GM12878 (cell line): ENCODE results near the gene HSP90AB1. TPM values are rescaled to one million over a fixed set of nuclear protein-coding genes. Genes with fewer than 3 reads are reported as not detected.

ENCODE experiments used
- ATAC-seq: fragments of 200-7000 bp; cut with Tn5 transposase; 3 replicates; pipeline ENCODE4 v1.9.1; 2020; ENCODE audit warnings: mild to moderate bottlenecking, moderate library complexity
- BruUV-seq: library from RNA; stranded (reverse); fragments of 400-500 nt; replicated peaks from 2 replicates; lab custom pipeline; 2021; lab: Mats Ljungman, UMichigan
- CTCF ChIA-PET: fragments of 300-600 bp; sonication (Branson Sonifier 250); formaldehyde crosslinking; extraction: SDS; loops from one replicate; lab custom pipeline; 2021; ENCODE audit warnings: inconsistent platforms; lab: Yijun Ruan, JAX
- POLR2A ChIA-PET: fragments of 350-600 bp; formaldehyde crosslinking; extraction: SDS; loops from one replicate; lab custom pipeline; 2021; ENCODE audit warnings: inconsistent platforms; lab: Charles Lee
- RAD21 ChIA-PET: fragments of 300-600 bp; sonication (Branson Sonifier 250); formaldehyde crosslinking; loops from one replicate; lab custom pipeline; 2023; ENCODE audit warnings: antibody characterized with exemption; ENCODE audit not compliant: unreplicated experiment; lab: Charles Lee
- SMC1A ChIA-PET: fragments of 300-600 bp; sonication (Branson Sonifier 250); formaldehyde crosslinking; loops from one replicate; lab custom pipeline; 2023; ENCODE audit not compliant: unreplicated experiment, uncharacterized antibody; lab: Charles Lee
- DNase-seq: peaks from one replicate; pipeline ENCODE4 v3.0.0-alpha.2; 2011; ENCODE audit warnings: low read depth, low spot score
- FAIRE-seq: peaks from 3 replicates; lab custom pipeline; 2011; peaks lifted over from hg19 to GRCh38; lab: Jason Lieb, UNC
- H2AFZ ChIP-seq: 2 replicates; pipeline ENCODE4 v1.6.0; 2011; ENCODE audit warnings: low read depth, low read length, control low read depth; ENCODE audit not compliant: control insufficient read depth
- H3K27ac ChIP-seq: 2 replicates; pipeline ENCODE4 v1.5.1; 2011; ENCODE audit warnings: control low read depth; ENCODE audit not compliant: control insufficient read depth, insufficient read depth
- H3K27me3 ChIP-seq, 2 experiments: replicated peaks in 1 of 2; 2 replicates each; pipeline versions ENCODE4 v1.6.0 to v1.6.1; 2011; ENCODE audit warnings: low read length in 1 of 2; ENCODE audit not compliant: control insufficient read depth in 2 of 2, insufficient read depth in 2 of 2
- H3K36me3 ChIP-seq, 2 experiments: 2 replicates each; pipeline ENCODE4 v1.5.1; 2011; ENCODE audit warnings: low read length in 1 of 2; ENCODE audit not compliant: control insufficient read depth in 2 of 2, insufficient read depth in 2 of 2
- H3K4me1 ChIP-seq: 2 replicates; pipeline ENCODE4 v1.6.1; 2011; ENCODE audit warnings: mild to moderate bottlenecking, low read length, moderate library complexity, mixed read lengths; ENCODE audit not compliant: control insufficient read depth, insufficient read depth
- H3K4me2 ChIP-seq: 2 replicates; pipeline ENCODE4 v1.6.0; 2011; ENCODE audit warnings: control low read depth; ENCODE audit not compliant: control insufficient read depth, insufficient read depth
- H3K4me3 ChIP-seq: fragments of 200-600 bp; sonication (generic); 2 replicates; pipeline ENCODE4 v1.5.1; 2016
- H3K79me2 ChIP-seq: 2 replicates; pipeline ENCODE4 v1.6.0; 2011; ENCODE audit warnings: low read length; ENCODE audit not compliant: control insufficient read depth, insufficient read depth
- H3K9ac ChIP-seq: 2 replicates; pipeline ENCODE4 v1.8.0; 2011; ENCODE audit warnings: low read length, control low read depth, mixed read lengths; ENCODE audit not compliant: control insufficient read depth, insufficient read depth
- H3K9me3 ChIP-seq: replicated peaks from 3 replicates; pipeline ENCODE4 v1.5.1; 2011; ENCODE audit warnings: mild to moderate bottlenecking, low read length; ENCODE audit not compliant: control insufficient read depth, insufficient read depth
- H4K20me1 ChIP-seq: 2 replicates; pipeline ENCODE4 v1.6.0; 2011; ENCODE audit not compliant: control insufficient read depth, insufficient read depth
- ATF2 ChIP-seq: IDR thresholded peaks from 2 replicates; pipeline ENCODE4 v1.6.1; 2012; ENCODE audit warnings: low read length, inconsistent platforms
- ATF7 ChIP-seq: fragments of 450-650 bp; IDR thresholded peaks from 2 replicates; pipeline ENCODE4 v1.6.1; 2016; ENCODE audit warnings: low read depth, mild to moderate bottlenecking
- BCL3 ChIP-seq: IDR thresholded peaks from 2 replicates; pipeline ENCODE4 v1.6.1; 2011; ENCODE audit warnings: borderline replicate concordance, low read depth, mild to moderate bottlenecking, moderate library complexity, low read length; ENCODE audit not compliant: insufficient read depth, poor library complexity, severe bottlenecking
- CBX3 ChIP-seq: fragments of 200-600 bp; sonication (generic); IDR thresholded peaks from 2 replicates; pipeline ENCODE4 v1.6.1; 2016; ENCODE audit warnings: low read depth, borderline replicate concordance
- CHD2 ChIP-seq: IDR thresholded peaks from 2 replicates; pipeline ENCODE4 v1.6.1; 2011; ENCODE audit warnings: low read depth, low read length, improper control_type of control experiment, borderline replicate concordance
- DPF2 ChIP-seq: fragments of 450-650 bp; IDR thresholded peaks from 2 replicates; pipeline ENCODE4 v1.6.1; 2017; ENCODE audit warnings: mild to moderate bottlenecking
- ESRRA ChIP-seq: IDR thresholded peaks from 2 replicates; pipeline ENCODE4 v1.6.1; 2012; ENCODE audit warnings: mild to moderate bottlenecking, low read length, improper control_type of control experiment
- FOXM1 ChIP-seq: IDR thresholded peaks from 2 replicates; pipeline ENCODE4 v1.6.1; 2012; ENCODE audit warnings: low read depth, mild to moderate bottlenecking, inconsistent platforms, low read length, moderate library complexity
- KAT2A ChIP-seq: conservative IDR thresholded peaks from 2 replicates; pipeline ENCODE4 v1.6.1; 2011; ENCODE audit warnings: low read depth, low read length; ENCODE audit not compliant: control insufficient read depth
- MYC ChIP-seq: IDR thresholded peaks from 2 replicates; pipeline ENCODE4 v1.6.1; 2011; ENCODE audit warnings: mild to moderate bottlenecking, low read length, moderate library complexity, inconsistent platforms; ENCODE audit not compliant: insufficient read depth, insufficient replicate concordance, insufficient read length, severe bottlenecking
- PAX5 ChIP-seq: IDR thresholded peaks from 2 replicates; pipeline ENCODE4 v1.6.1; 2011; ENCODE audit warnings: low read depth, low read length, borderline replicate concordance
- SRF ChIP-seq, 2 experiments: IDR thresholded peaks; 2 replicates each; pipeline ENCODE4 v1.6.1; 2011; ENCODE audit warnings: low read depth in 2 of 2, low read length in 2 of 2, mild to moderate bottlenecking in 1 of 2, moderate library complexity in 1 of 2
- TCF12 ChIP-seq: IDR thresholded peaks from 2 replicates; pipeline ENCODE4 v1.6.1; 2011; ENCODE audit warnings: low read depth, mild to moderate bottlenecking, low read length
- YY1 ChIP-seq: IDR thresholded peaks from 2 replicates; pipeline ENCODE4 v1.6.1; 2011; ENCODE audit warnings: low read depth, mild to moderate bottlenecking, low read length
- WGBS: methylation state at CpG from one replicate; pipeline ENCODE4 v1.1.6; 2016; ENCODE audit warnings: low lambda C conversion rate; ENCODE audit not compliant: insufficient replicate concordance, insufficient coverage; ENCODE audit errors: missing lambda C conversion rate; 5-methylcytosine and 5-hydroxymethylcytosine counted together
- in situ Hi-C: fragments of 300-500 bp; cut with MboI; formaldehyde crosslinking; loops from 9 replicates; pipeline ENCODE4 v1.14.3; 2018; ENCODE audit warnings: mixed read lengths
- intact Hi-C: fragments of 100-400 bp; cut with micrococcal nuclease; formaldehyde crosslinking; loops from one replicate; pipeline ENCODE4 v1.14.2; 2022; ENCODE audit not compliant: unreplicated experiment
- polyA plus RNA-seq, 11 experiments: library from polyadenylated mRNA; depleted of rRNA in 4 of 11; unstranded in 6 of 11; stranded (reverse) in 5 of 11; fragments of >200 nt; fragmentation: Nextera tagmentation in 4 of 11; fragmentation: Illumina TruSeq in 1 of 11; extraction: Ambion mirVana in 4 of 11; extraction: Trizol in 1 of 11; gene quantifications; 1 replicate in 1 of 11; 2 replicates in 10 of 11; pipeline versions ENCODE4 v1.2.1 to v1.2.3, GENCODE V29; 2011 to 2016; ENCODE audit warnings: inconsistent platforms in 2 of 11, missing spikeins in 2 of 11, low read depth in 1 of 11
- total RNA-seq, 4 experiments: library from RNA; depleted of rRNA in 3 of 4; stranded (reverse); fragments of >200 nt in 3 of 4; fragmentation: Illumina TruSeq in 1 of 4; extraction: Trizol in 1 of 4; gene quantifications; 2 replicates each; pipeline versions ENCODE4 v1.2.1 to v1.2.3, GENCODE V29; 2013 to 2021
- TF ChIP-seq, protein P1 (sequence below): fragments of 150-350 bp; IDR thresholded peaks from 2 replicates; pipeline ENCODE4 v1.6.1; 2014; ENCODE audit warnings: mild to moderate bottlenecking, low read depth, low read length
- TF ChIP-seq, protein P2 (sequence below): IDR thresholded peaks from 2 replicates; pipeline ENCODE4 v1.6.1; 2012; ENCODE audit warnings: low read depth, low read length, improper control_type of control experiment

Gene HSP90AB1
- total and polyA plus RNA-seq, 10 of the 15 experiments (the other 5 are each of a cell fraction or from before 2014, with no cell fraction given) = 988 to 1,682 (median 1,146) TPM

GRCh38 chr6:44291841-44292240 is 44.9 kb downstream of the HSP90AB1 start (continued):
- TF ChIP-seq ATF2 (no peak), PAX5 (no peak), ESRRA (no peak), MYC (no peak), ATF7 (no peak)

- 37% methylated on average over 4 of the region's 4 CpGs for WGBS
- Histone ChIP-seq H4K20me1 (no peaks in the 10 kb centered on the region), H3K4me2 (no peak overlapping the region), H3K36me3 (no peaks in the 10 kb centered on the region), H3K9me3 (no peaks in the 10 kb centered on the region), H3K9ac (no peak overlapping the region), H3K27ac (no peak overlapping the region), H3K4me1 (no peaks in the 10 kb centered on the region), H2AFZ (no peak overlapping the region), H3K79me2 (no peaks in the 10 kb centered on the region), H3K4me3 (no peak overlapping the region), H3K27me3 (peaks cover 7 to 14% of the 10 kb centered on the region in 2 experiments)
- TF ChIP-seq, protein P1, sequence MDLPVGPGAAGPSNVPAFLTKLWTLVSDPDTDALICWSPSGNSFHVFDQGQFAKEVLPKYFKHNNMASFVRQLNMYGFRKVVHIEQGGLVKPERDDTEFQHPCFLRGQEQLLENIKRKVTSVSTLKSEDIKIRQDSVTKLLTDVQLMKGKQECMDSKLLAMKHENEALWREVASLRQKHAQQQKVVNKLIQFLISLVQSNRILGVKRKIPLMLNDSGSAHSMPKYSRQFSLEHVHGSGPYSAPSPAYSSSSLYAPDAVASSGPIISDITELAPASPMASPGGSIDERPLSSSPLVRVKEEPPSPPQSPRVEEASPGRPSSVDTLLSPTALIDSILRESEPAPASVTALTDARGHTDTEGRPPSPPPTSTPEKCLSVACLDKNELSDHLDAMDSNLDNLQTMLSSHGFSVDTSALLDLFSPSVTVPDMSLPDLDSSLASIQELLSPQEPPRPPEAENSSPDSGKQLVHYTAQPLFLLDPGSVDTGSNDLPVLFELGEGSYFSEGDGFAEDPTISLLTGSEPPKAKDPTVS = no peak
- TF ChIP-seq, protein P2, sequence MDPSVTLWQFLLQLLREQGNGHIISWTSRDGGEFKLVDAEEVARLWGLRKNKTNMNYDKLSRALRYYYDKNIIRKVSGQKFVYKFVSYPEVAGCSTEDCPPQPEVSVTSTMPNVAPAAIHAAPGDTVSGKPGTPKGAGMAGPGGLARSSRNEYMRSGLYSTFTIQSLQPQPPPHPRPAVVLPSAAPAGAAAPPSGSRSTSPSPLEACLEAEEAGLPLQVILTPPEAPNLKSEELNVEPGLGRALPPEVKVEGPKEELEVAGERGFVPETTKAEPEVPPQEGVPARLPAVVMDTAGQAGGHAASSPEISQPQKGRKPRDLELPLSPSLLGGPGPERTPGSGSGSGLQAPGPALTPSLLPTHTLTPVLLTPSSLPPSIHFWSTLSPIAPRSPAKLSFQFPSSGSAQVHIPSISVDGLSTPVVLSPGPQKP = no peak
- TF ChIP-seq CHD2 = no peak
- no peak for TF ChIP-seq FOXM1
- TF ChIP-seq ESRRA = no peak
- no peak for TF ChIP-seq KAT2A
- TF ChIP-seq DPF2 = no peak
- no peak for TF ChIP-seq SRF (IDR thresholded peaks at IDR 0.05; ENCODE audit: low read depth in 2 of 2, low read length in 2 of 2)
- TF ChIP-seq YY1 = no peak
- no peak for TF ChIP-seq CBX3
- TF ChIP-seq TCF12 = no peak
- no peak for TF ChIP-seq BCL3
- ChIA-PET CTCF (interaction anchor here (0.6 to 1.4 kb wide), 3 partner anchors 25 to 120 kb away, joined by 3 to 6 read pairs (median 3); no protein-coding TSS in a partner anchor), SMC1A (no interaction called here), RAD21 (no interaction called here), POLR2A (no interaction called here)
- no peak for FAIRE-seq
- in situ Hi-C loops (no loop called here), intact Hi-C loops (no loop called here)
- no peak for ATAC-seq
- no peak for DNase-seq
- no TSS peak for BruUV-seq
Measured at GRCh38 chr6:44292661-44293365, 45.9 kb downstream of the HSP90AB1 start.
